Thyroid gland (tissue), 4 donors: Measurements from ENCODE around the gene CAPN10.

ENCODE experiments used
- POLR2A ChIP-seq, 2 donors: fragments of 450-650 bp; IDR thresholded peaks; one replicate each; pipeline ENCODE4 v1.6.1; 2017; ENCODE audit warnings: antibody characterized with exemption in 2 of 2, mild to moderate bottlenecking in 2 of 2, moderate library complexity in 1 of 2
- TF ChIP-seq, protein P1 (sequence below), 6 experiments: fragments of 200-600 bp in 3 of 6; fragments of 450-650 bp in 3 of 6; sonication (generic) in 3 of 6; IDR thresholded peaks; one replicate each; pipeline ENCODE4 v1.5.1; 2016 to 2019; ENCODE audit warnings: antibody characterized with exemption in 6 of 6, mild to moderate bottlenecking in 2 of 6, inconsistent platforms in 1 of 6, moderate library complexity in 1 of 6

DNA sequence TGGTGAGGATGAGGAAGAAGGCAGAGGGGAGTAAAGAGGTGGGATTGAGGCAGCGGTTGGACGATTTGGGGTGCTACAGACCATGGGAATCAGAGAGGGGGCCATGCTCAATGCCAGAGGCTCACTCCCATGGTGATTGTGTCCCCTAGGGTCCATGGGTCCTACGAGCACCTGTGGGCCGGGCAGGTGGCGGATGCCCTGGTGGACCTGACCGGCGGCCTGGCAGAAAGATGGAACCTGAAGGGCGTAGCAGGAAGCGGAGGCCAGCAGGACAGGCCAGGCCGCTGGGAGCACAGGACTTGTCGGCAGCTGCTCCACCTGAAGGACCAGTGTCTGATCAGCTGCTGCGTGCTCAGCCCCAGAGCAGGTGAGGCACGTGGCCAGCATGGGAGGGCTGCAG is 5.2 kb downstream of the CAPN10 start:
- TF ChIP-seq, protein P1, sequence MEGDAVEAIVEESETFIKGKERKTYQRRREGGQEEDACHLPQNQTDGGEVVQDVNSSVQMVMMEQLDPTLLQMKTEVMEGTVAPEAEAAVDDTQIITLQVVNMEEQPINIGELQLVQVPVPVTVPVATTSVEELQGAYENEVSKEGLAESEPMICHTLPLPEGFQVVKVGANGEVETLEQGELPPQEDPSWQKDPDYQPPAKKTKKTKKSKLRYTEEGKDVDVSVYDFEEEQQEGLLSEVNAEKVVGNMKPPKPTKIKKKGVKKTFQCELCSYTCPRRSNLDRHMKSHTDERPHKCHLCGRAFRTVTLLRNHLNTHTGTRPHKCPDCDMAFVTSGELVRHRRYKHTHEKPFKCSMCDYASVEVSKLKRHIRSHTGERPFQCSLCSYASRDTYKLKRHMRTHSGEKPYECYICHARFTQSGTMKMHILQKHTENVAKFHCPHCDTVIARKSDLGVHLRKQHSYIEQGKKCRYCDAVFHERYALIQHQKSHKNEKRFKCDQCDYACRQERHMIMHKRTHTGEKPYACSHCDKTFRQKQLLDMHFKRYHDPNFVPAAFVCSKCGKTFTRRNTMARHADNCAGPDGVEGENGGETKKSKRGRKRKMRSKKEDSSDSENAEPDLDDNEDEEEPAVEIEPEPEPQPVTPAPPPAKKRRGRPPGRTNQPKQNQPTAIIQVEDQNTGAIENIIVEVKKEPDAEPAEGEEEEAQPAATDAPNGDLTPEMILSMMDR (IDR thresholded peaks at IDR 0.05), result no peak
- TF ChIP-seq POLR2A (IDR thresholded peaks at IDR 0.05), result no peak
